Measurements from ENCODE around the gene CLEC4E. TPM values are rescaled to one million over a fixed set of nuclear protein-coding genes. Genes with fewer than 3 reads are reported as not detected.

CLEC4E gene
- total RNA-seq, 1 experiment from 2014 or later: not detected

DNA sequence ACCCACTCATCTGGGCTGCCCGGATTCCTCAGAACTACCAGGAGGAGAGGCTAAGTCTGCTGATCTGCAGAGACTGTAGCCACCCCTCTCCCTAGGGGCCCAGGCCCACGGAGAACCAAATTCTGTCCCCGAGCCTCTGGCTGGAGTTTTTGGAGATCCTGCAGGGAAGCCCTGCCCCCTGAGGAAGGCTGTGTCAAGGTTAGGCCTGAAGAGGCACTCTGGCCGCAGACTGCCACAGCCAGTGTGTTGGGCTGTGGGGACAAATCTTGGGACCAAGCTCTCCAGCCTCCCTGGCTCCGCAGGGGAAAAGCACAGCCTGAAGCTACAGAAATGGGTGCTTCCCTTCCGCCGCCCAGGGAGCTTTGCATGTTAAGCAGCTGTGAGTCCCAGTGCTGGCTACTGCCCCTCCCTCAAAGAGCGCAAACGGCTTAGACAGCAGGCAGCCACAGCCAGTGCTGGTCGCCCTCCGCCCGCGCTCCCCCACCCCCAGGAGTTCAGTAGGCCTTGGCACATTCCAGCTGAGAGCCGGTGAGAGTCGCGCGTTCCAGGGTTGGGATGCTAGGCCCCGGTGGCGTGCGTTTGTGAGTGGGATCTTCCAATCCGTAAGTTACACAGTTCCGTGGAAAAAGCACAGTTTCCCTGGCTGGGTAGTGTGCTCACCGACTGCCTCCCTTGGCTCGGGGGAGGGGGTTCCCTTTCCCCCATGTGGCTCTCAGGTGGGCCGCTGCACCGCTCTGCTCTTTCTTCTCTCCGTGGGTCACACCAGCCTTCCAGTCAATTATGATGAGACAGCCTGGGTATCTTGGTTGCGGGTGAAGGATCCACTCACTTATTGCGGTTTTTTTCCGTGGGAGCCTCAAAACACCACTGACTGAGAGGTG is 13.2 kb downstream of the CLEC4E start (continued):
- TF ChIP-seq, protein P1, sequence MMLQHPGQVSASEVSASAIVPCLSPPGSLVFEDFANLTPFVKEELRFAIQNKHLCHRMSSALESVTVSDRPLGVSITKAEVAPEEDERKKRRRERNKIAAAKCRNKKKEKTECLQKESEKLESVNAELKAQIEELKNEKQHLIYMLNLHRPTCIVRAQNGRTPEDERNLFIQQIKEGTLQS (IDR thresholded peaks at IDR 0.05): no peak
- TF ChIP-seq YY1 (IDR thresholded peaks at IDR 0.05; ENCODE audit: extremely low read depth, insufficient replicate concordance, low read depth, low read length) (no peak), SRF (IDR thresholded peaks at IDR 0.05; ENCODE audit: low read depth) (no peak), EGR1 (IDR thresholded peaks at IDR 0.05; ENCODE audit: low read depth) (no peak), EZH2 (IDR thresholded peaks at IDR 0.05) (no peak)

DNA sequence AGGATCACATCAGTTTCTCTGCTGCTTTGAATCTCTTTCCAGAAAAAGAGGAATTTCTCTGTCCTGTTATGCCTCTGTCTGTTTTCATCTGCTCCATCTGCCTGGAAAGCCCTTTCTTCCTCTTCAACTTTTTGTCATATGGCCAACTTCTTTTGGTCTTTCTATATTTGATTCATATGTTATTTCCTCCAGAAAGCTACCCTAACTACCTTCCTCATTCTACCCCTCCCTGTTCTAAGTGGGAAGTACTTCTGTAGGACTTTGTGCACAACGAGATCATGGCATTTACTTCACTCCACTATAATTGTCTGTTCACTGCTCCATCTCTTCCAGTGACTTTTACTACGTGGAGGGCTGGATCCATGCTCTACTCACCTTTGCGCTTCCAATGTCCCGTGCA is 21.5 kb downstream of the CLEC4E start:
- intact Hi-C loops (cut with micrococcal nuclease): no loop called here
- no peaks in the 10 kb centered on the region for H3K4me1 ChIP-seq (ENCODE audit: control insufficient read depth in 1 of 2, insufficient read depth in 2 of 2, low read length in 2 of 2)
- RAD21 ChIA-PET (ENCODE audit: low non-redundant PET in 1 of 2, low total read pairs in 2 of 2, uncharacterized antibody in 2 of 2, unreplicated experiment in 2 of 2): no interaction called here
- no peak overlapping the region for H2AFZ ChIP-seq (ENCODE audit: low read depth, low read length, poor library complexity, severe bottlenecking)
- no peak overlapping the region for H3K27ac ChIP-seq (ENCODE audit: low read depth, low read length)
- H3K4me2 ChIP-seq (ENCODE audit: low read length): no peak overlapping the region
- no peaks in the 10 kb centered on the region for H3K9me3 ChIP-seq (ENCODE audit: control insufficient read depth in 1 of 2, insufficient read depth in 1 of 2, low read depth in 1 of 2, low read length in 2 of 2)
- DNase-seq (ENCODE audit: low read depth, low spot score) (no peak), ATAC-seq (no peak)
- H3K4me3 ChIP-seq (replicated peaks in 1 of 2; ENCODE audit: low read depth in 1 of 2, low read length in 2 of 2): no peak overlapping the region
- H3K27me3 ChIP-seq (ENCODE audit: insufficient read depth, low read length): peaks cover 61% of the 10 kb centered on the region
- no peak overlapping the region for H3K9ac ChIP-seq (ENCODE audit: low read length)
- BruUV-seq (replicated peaks): no TSS peak
- CTCF ChIA-PET: no interaction called here
- no peaks in the 10 kb centered on the region for H4K20me1 ChIP-seq (ENCODE audit: insufficient read depth)
- POLR2A ChIA-PET: no interaction called here
- TF ChIP-seq, protein P2, sequence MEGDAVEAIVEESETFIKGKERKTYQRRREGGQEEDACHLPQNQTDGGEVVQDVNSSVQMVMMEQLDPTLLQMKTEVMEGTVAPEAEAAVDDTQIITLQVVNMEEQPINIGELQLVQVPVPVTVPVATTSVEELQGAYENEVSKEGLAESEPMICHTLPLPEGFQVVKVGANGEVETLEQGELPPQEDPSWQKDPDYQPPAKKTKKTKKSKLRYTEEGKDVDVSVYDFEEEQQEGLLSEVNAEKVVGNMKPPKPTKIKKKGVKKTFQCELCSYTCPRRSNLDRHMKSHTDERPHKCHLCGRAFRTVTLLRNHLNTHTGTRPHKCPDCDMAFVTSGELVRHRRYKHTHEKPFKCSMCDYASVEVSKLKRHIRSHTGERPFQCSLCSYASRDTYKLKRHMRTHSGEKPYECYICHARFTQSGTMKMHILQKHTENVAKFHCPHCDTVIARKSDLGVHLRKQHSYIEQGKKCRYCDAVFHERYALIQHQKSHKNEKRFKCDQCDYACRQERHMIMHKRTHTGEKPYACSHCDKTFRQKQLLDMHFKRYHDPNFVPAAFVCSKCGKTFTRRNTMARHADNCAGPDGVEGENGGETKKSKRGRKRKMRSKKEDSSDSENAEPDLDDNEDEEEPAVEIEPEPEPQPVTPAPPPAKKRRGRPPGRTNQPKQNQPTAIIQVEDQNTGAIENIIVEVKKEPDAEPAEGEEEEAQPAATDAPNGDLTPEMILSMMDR (IDR thresholded peaks at IDR 0.05 in 2 of 3, conservative IDR thresholded peaks at IDR 0.05 in 1 of 3; ENCODE audit: borderline replicate concordance in 1 of 3, insufficient read depth in 1 of 3, low read depth in 2 of 3, low read length in 2 of 3): no peak
- TF ChIP-seq EZH2phosphoT487 (IDR thresholded peaks at IDR 0.05; ENCODE audit: borderline replicate concordance) (no peak), POLR2A (IDR thresholded peaks at IDR 0.05; ENCODE audit: borderline replicate concordance, extremely low read depth, insufficient read depth, insufficient read length) (no peak), SRF (IDR thresholded peaks at IDR 0.05; ENCODE audit: low read depth) (no peak), JUND (IDR thresholded peaks at IDR 0.05) (no peak), CBX3 (IDR thresholded peaks at IDR 0.05; ENCODE audit: low read depth) (no peak), EZH2 (IDR thresholded peaks at IDR 0.05) (no peak), REST (IDR thresholded peaks at IDR 0.05; ENCODE audit: low read depth) (no peak), TCF7L2 (IDR thresholded peaks at IDR 0.05; ENCODE audit: borderline replicate concordance, extremely low read depth, insufficient read depth, insufficient read length) (no peak), CEBPB (IDR thresholded peaks at IDR 0.05; ENCODE audit: low read depth) (no peak), ZFX (IDR thresholded peaks at IDR 0.05) (no peak), YY1 (IDR thresholded peaks at IDR 0.05; ENCODE audit: extremely low read depth, insufficient replicate concordance, low read depth, low read length) (no peak)
- TF ChIP-seq, protein P3, sequence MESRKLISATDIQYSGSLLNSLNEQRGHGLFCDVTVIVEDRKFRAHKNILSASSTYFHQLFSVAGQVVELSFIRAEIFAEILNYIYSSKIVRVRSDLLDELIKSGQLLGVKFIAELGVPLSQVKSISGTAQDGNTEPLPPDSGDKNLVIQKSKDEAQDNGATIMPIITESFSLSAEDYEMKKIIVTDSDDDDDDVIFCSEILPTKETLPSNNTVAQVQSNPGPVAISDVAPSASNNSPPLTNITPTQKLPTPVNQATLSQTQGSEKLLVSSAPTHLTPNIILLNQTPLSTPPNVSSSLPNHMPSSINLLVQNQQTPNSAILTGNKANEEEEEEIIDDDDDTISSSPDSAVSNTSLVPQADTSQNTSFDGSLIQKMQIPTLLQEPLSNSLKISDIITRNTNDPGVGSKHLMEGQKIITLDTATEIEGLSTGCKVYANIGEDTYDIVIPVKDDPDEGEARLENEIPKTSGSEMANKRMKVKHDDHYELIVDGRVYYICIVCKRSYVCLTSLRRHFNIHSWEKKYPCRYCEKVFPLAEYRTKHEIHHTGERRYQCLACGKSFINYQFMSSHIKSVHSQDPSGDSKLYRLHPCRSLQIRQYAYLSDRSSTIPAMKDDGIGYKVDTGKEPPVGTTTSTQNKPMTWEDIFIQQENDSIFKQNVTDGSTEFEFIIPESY (IDR thresholded peaks at IDR 0.05; ENCODE audit: extremely low read depth, insufficient replicate concordance, low read length): no peak
- TF ChIP-seq, protein P1 (IDR thresholded peaks at IDR 0.05): no peak
- no peaks in the 10 kb centered on the region for H3K79me2 ChIP-seq (ENCODE audit: insufficient read depth, low read length)
- H3K9me2 ChIP-seq (ENCODE audit: insufficient read depth): no peaks in the 10 kb centered on the region
- H3K36me3 ChIP-seq (ENCODE audit: control insufficient read depth in 1 of 2, insufficient read depth in 2 of 2, low read length in 2 of 2): no peaks in the 10 kb centered on the region

All from HCT116 (cell line).